Nephron progenitor cell (in vitro differentiated cells): Measurements from ENCODE around the gene TCEA3.

Source experiments
- DNase-seq: peaks from one replicate; pipeline ENCODE4 v3.0.0; 2021
- H3K27ac Mint-ChIP-seq: 2 replicates; pipeline ENCODE4 v1.8.0; 2021; ENCODE audit warnings: mild to moderate bottlenecking, moderate library complexity, mixed read lengths
- H3K27me3 Mint-ChIP-seq: 2 replicates; pipeline ENCODE4 v1.8.0; 2021; ENCODE audit warnings: mild to moderate bottlenecking, low read depth, mixed read lengths; ENCODE audit not compliant: poor library complexity
- H3K36me3 Mint-ChIP-seq: 2 replicates; pipeline ENCODE4 v1.8.0; 2021; ENCODE audit warnings: low read depth, mixed read lengths
- H3K4me1 Mint-ChIP-seq: 2 replicates; pipeline ENCODE4 v1.8.0; 2021; ENCODE audit warnings: mixed read lengths
- H3K4me3 Mint-ChIP-seq: 2 replicates; pipeline ENCODE4 v1.8.0; 2021; ENCODE audit warnings: mild to moderate bottlenecking, moderate library complexity, mixed read lengths
- H3K9me3 Mint-ChIP-seq: 2 replicates; pipeline ENCODE4 v1.8.0; 2021; ENCODE audit warnings: mild to moderate bottlenecking, moderate library complexity, mixed read lengths
- TF ChIP-seq, protein P1 (sequence below): fragments of 200-600 bp; sonication (generic); IDR thresholded peaks from 2 replicates; pipeline ENCODE4 v1.5.0; 2021; ENCODE audit warnings: antibody characterized with exemption

TCEA3 gene

DNA sequence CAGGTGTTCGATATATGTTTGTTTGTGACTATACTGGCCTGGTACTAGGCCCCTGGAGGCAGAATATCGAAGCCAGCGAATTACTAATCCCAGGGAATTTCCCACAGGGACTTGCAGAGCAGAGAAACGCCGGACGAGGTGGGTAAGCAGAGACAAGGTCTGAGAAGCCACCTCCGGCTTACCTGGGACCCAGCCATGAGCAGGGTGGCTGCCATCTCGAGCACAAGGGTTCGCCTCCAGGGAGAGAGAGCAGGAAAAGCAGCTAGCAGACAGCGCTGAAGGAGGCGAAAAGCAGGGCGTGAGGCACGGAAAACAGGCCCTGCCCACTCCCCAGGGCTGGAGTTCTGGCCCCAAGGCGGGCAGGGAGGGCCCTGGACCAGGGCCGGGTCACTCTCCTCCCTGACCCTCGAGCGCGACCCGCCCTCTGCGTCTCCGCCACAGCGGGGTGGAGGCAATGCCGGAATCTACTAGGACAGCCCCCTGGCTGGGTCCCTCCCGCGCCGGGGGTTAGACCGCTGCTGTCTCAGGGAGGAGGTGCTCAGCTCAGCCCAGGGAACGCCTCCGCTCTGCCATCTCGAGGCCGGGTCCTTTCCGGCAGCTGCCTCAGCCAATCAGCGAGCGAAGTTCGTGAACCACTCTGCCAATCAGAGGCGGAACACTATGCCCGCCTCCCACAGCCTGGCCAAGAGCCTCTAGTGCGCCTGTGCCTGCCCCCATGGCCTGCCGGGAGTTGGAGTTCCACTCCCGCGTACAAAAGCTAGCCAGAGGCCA lies 56.6 kb downstream of the TCEA3 start:
- H3K27ac Mint-ChIP-seq = peak overlapping the region; percentile 100
- peaks cover 49% of the 10 kb centered on the region for H3K9me3 Mint-ChIP-seq
- TF ChIP-seq, protein P1, sequence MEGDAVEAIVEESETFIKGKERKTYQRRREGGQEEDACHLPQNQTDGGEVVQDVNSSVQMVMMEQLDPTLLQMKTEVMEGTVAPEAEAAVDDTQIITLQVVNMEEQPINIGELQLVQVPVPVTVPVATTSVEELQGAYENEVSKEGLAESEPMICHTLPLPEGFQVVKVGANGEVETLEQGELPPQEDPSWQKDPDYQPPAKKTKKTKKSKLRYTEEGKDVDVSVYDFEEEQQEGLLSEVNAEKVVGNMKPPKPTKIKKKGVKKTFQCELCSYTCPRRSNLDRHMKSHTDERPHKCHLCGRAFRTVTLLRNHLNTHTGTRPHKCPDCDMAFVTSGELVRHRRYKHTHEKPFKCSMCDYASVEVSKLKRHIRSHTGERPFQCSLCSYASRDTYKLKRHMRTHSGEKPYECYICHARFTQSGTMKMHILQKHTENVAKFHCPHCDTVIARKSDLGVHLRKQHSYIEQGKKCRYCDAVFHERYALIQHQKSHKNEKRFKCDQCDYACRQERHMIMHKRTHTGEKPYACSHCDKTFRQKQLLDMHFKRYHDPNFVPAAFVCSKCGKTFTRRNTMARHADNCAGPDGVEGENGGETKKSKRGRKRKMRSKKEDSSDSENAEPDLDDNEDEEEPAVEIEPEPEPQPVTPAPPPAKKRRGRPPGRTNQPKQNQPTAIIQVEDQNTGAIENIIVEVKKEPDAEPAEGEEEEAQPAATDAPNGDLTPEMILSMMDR = no peak
- peak overlapping the region; percentile 96 for H3K4me3 Mint-ChIP-seq
- peaks cover 56% of the 10 kb centered on the region for H3K36me3 Mint-ChIP-seq
- H3K27me3 Mint-ChIP-seq = peaks cover 6% of the 10 kb centered on the region
- peak; percentile 97 for DNase-seq
- peaks cover 50% of the 10 kb centered on the region for H3K4me1 Mint-ChIP-seq

DNA sequence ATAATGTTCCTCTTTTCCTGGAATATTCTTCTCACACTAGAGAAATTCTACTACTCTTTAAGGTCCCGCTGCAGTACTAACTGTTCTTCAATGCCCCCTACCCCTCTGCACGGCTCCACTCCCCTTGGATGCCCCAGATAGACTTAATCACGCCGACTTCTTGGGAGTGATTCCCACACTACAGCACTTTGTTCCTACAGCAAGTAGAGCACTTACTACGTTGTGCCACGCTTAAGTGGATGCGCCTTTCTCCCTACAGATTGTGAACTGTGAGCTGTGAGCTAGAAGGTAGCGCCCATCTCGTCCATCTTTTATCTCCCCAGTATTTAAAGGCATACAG lies 57.1 kb downstream of the TCEA3 start:
- H3K27ac Mint-ChIP-seq = peak overlapping the region; percentile 94
- H3K9me3 Mint-ChIP-seq = peaks cover 54% of the 10 kb centered on the region
- H3K4me3 Mint-ChIP-seq = peak overlapping the region; percentile 96
- TF ChIP-seq, protein P1 = no peak
- H3K27me3 Mint-ChIP-seq = peaks cover 10% of the 10 kb centered on the region
- peaks cover 60% of the 10 kb centered on the region for H3K36me3 Mint-ChIP-seq
- DNase-seq = no peak
- peaks cover 45% of the 10 kb centered on the region for H3K4me1 Mint-ChIP-seq

DNA sequence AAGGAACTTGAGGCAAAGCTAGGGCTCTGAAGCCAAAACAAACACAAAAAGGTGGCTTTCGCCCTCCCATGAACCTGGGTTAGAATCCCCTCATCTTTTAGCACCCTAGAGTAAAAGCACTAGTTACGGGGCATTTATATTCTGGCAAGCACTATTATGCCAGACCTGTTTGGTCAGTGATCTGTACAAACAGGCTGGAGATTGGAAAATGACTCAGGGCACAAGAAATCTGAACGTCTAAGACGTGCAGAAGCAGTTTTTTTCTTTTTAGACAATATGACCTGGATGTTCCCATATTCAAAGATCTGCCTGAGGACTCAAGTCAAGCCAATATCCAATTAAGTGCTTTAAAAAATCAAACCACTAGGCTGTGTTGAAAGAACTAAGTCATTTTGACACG lies 58.0 kb downstream of the TCEA3 start:
- peaks cover 37% of the 10 kb centered on the region for H3K4me1 Mint-ChIP-seq
- H3K36me3 Mint-ChIP-seq = peaks cover 60% of the 10 kb centered on the region
- H3K27ac Mint-ChIP-seq = no peak overlapping the region

DNA sequence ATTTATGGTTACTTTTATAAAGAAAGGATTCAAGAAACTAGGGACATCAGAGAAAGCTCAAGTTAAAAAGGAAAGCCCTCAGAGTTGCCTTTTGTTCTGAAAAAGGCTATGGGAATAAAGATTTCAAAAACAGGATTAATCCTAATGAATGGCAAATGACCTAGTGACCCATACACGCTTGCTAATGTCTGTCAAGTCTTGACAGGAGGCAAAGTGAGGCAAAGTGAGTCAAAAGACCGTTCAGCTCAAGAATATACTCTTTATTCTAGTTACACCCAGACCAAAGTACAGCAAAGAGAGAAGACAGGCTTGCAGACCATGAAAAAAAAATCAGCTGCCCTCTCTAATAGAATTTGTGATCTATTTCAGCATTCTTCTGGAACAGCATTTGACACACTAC lies 58.4 kb downstream of the TCEA3 start:
- TF ChIP-seq, protein P1 = no peak
- Mint-ChIP-seq H3K27me3 (peaks cover 12% of the 10 kb centered on the region), H3K4me3 (peak overlapping the region; percentile 96), H3K4me1 (peaks cover 32% of the 10 kb centered on the region), H3K36me3 (peaks cover 65% of the 10 kb centered on the region), H3K27ac (no peak overlapping the region), H3K9me3 (peaks cover 67% of the 10 kb centered on the region)
- no peak for DNase-seq

More for the DNA sequence above, 58.0 kb downstream of the TCEA3 start:
- Mint-ChIP-seq H3K9me3 (peaks cover 62% of the 10 kb centered on the region), H3K27me3 (peaks cover 12% of the 10 kb centered on the region), H3K4me3 (peak overlapping the region; percentile 96)
- TF ChIP-seq, protein P1 = no peak
- no peak for DNase-seq

DNA sequence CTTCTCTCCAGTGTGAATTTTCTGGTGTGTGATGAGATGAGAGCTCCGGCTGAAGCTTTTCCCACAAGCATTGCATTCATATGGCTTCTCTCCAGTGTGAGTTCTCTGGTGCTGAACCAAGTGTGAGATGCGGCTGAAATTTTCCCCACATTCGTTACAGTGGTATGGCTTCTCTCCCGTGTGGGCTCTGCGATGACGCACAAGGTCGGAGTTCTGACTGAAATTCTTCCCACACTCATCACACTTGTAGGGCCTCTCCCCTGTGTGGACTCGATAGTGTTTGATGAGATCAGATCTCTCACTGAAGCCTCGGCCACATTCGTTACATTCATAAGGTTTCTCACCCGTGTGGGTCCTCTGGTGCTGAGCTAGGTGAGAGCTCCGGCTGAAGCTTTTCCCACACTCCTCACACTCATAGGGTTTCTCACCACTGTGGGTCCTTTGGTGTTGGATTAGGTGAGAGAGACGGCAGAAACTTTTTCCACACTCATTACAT lies 62.3 kb downstream of the TCEA3 start:
- peaks cover 95% of the 10 kb centered on the region for H3K36me3 Mint-ChIP-seq
- H3K9me3 Mint-ChIP-seq = peaks cover 98% of the 10 kb centered on the region
- no peak for DNase-seq
- H3K4me1 Mint-ChIP-seq = peaks cover 5% of the 10 kb centered on the region
- TF ChIP-seq, protein P1 = no peak
- H3K4me3 Mint-ChIP-seq = no peak overlapping the region
- H3K27ac Mint-ChIP-seq = no peak overlapping the region
- H3K27me3 Mint-ChIP-seq = peaks cover 25% of the 10 kb centered on the region
